HG03103 (cell line): ENCODE measurements around the gene MLH3.

Source experiments
- ATAC-seq: cut with Tn5 transposase; IDR thresholded peaks from one replicate; pipeline ENCODE4 v1.9.1; 2021; ENCODE audit warnings: low read depth; ENCODE audit not compliant: unreplicated experiment

The MLH3 gene

GRCh38 chr14:74988993-74989392 lies 62.3 kb downstream of the MLH3 start:
- ATAC-seq, result no peak

- no peak for ATAC-seq
Observed at GRCh38 chr14:74988131-74988530, 63.1 kb downstream of the MLH3 start.

GRCh38 chr14:74985806-74986205 lies 65.5 kb downstream of the MLH3 start:
- no peak for ATAC-seq

- no peak for ATAC-seq
Observed at GRCh38 chr14:74985028-74985310, 66.3 kb downstream of the MLH3 start.

- no peak for ATAC-seq
Observed at GRCh38 chr14:74984236-74985027, 66.8 kb downstream of the MLH3 start.

GRCh38 chr14:74983343-74983742 lies 67.9 kb downstream of the MLH3 start:
- ATAC-seq, result no peak

GRCh38 chr14:74982661-74983060 lies 68.6 kb downstream of the MLH3 start:
- no peak for ATAC-seq

- ATAC-seq, result no peak
Observed at GRCh38 chr14:74981833-74982232, 69.4 kb downstream of the MLH3 start.

- ATAC-seq, result no peak
Observed at GRCh38 chr14:74981462-74981782, 69.8 kb downstream of the MLH3 start.

GRCh38 chr14:74980731-74981461 lies 70.4 kb downstream of the MLH3 start:
- ATAC-seq, result no peak

GRCh38 chr14:74980398-74980730 lies 70.9 kb downstream of the MLH3 start:
- no peak for ATAC-seq

- no peak for ATAC-seq
Observed at GRCh38 chr14:74979442-74980397, 71.5 kb downstream of the MLH3 start.

- ATAC-seq, result no peak
Observed at GRCh38 chr14:74979029-74979428, 72.2 kb downstream of the MLH3 start.

- no peak for ATAC-seq
Observed at GRCh38 chr14:74978416-74978947, 72.8 kb downstream of the MLH3 start.

- no peak for ATAC-seq
Observed at GRCh38 chr14:74977901-74978385, 73.3 kb downstream of the MLH3 start.

GRCh38 chr14:74977164-74977900 lies 73.9 kb downstream of the MLH3 start:
- no peak for ATAC-seq

- ATAC-seq, result no peak
Observed at GRCh38 chr14:74976264-74977113, 74.8 kb downstream of the MLH3 start.

- no peak for ATAC-seq
Observed at GRCh38 chr14:74975059-74975810, 76.0 kb downstream of the MLH3 start.
